ENCODE results near the gene ADGRE3.

ADGRE3 gene

GRCh38 chr19:14654786-14655560 lies 19.7 kb downstream of the ADGRE3 start:
- no peaks in the 10 kb centered on the region for H3K79me2 ChIP-seq (ENCODE audit: insufficient read depth, low read length)
- H3K4me2 ChIP-seq (ENCODE audit: low read depth, low read length, poor library complexity, severe bottlenecking) = no peak overlapping the region
- no peak overlapping the region for H3K4me3 ChIP-seq (ENCODE audit: low read length, poor library complexity, severe bottlenecking)
- H3K27me3 ChIP-seq (ENCODE audit: insufficient read depth, low read length, poor library complexity, severe bottlenecking) = no peaks in the 10 kb centered on the region
- H3K9me3 ChIP-seq (ENCODE audit: insufficient read depth, low read depth, low read length) = no peaks in the 10 kb centered on the region
- H3K36me3 ChIP-seq (ENCODE audit: insufficient read depth, low read length) = no peaks in the 10 kb centered on the region
- H3K9me2 ChIP-seq (replicated peaks; ENCODE audit: low read depth, low read length) = no peaks in the 10 kb centered on the region
- H2AFZ ChIP-seq (ENCODE audit: low read length) = no peak overlapping the region
- H4K20me1 ChIP-seq (ENCODE audit: insufficient read depth, low read length, poor library complexity, severe bottlenecking) = no peaks in the 10 kb centered on the region
- H3F3A ChIP-seq (ENCODE audit: low read depth) = no peaks in the 10 kb centered on the region
- no peak for TF ChIP-seq CTCF (conservative IDR thresholded peaks at IDR 0.05; ENCODE audit: low read length)
- TF ChIP-seq EZH2phosphoT487 (IDR thresholded peaks at IDR 0.05; ENCODE audit: borderline replicate concordance) = no peak
- H3K9ac ChIP-seq (ENCODE audit: low read depth, low read length, poor library complexity, severe bottlenecking) = no peak overlapping the region
- no peaks in the 10 kb centered on the region for H3K4me1 ChIP-seq (ENCODE audit: insufficient read depth, low read length, poor library complexity, severe bottlenecking)

GRCh38 chr19:14650161-14650560 lies 24.5 kb downstream of the ADGRE3 start:
- H3K27me3 ChIP-seq (ENCODE audit: insufficient read depth, low read length, poor library complexity, severe bottlenecking) = no peaks in the 10 kb centered on the region
- no peaks in the 10 kb centered on the region for H3K79me2 ChIP-seq (ENCODE audit: insufficient read depth, low read length)
- H3K4me2 ChIP-seq (ENCODE audit: low read depth, low read length, poor library complexity, severe bottlenecking) = no peak overlapping the region
- no peak overlapping the region for H3K4me3 ChIP-seq (ENCODE audit: low read length, poor library complexity, severe bottlenecking)
- H2AFZ ChIP-seq (ENCODE audit: low read length) = no peak overlapping the region
- no peaks in the 10 kb centered on the region for H3K9me3 ChIP-seq (ENCODE audit: insufficient read depth, low read depth, low read length)
- H3K9me2 ChIP-seq (replicated peaks; ENCODE audit: low read depth, low read length) = no peaks in the 10 kb centered on the region
- H3K9ac ChIP-seq (ENCODE audit: low read depth, low read length, poor library complexity, severe bottlenecking) = no peak overlapping the region
- no peaks in the 10 kb centered on the region for H3K36me3 ChIP-seq (ENCODE audit: insufficient read depth, low read length)
- H3K4me1 ChIP-seq (ENCODE audit: insufficient read depth, low read length, poor library complexity, severe bottlenecking) = no peaks in the 10 kb centered on the region
- H4K20me1 ChIP-seq (ENCODE audit: insufficient read depth, low read length, poor library complexity, severe bottlenecking) = no peaks in the 10 kb centered on the region
- no peaks in the 10 kb centered on the region for H3F3A ChIP-seq (ENCODE audit: low read depth)
- no peak for TF ChIP-seq EZH2phosphoT487 (IDR thresholded peaks at IDR 0.05; ENCODE audit: borderline replicate concordance)
- no peak for TF ChIP-seq CTCF (conservative IDR thresholded peaks at IDR 0.05; ENCODE audit: low read length)

GRCh38 chr19:14649020-14649419 lies 25.6 kb downstream of the ADGRE3 start:
- Histone ChIP-seq H4K20me1 (ENCODE audit: insufficient read depth, low read length, poor library complexity, severe bottlenecking) (no peaks in the 10 kb centered on the region), H3K9ac (ENCODE audit: low read depth, low read length, poor library complexity, severe bottlenecking) (no peak overlapping the region), H3K36me3 (ENCODE audit: insufficient read depth, low read length) (no peaks in the 10 kb centered on the region), H3K9me2 (replicated peaks; ENCODE audit: low read depth, low read length) (no peaks in the 10 kb centered on the region), H3F3A (ENCODE audit: low read depth) (no peaks in the 10 kb centered on the region), H2AFZ (ENCODE audit: low read length) (no peak overlapping the region), H3K4me1 (ENCODE audit: insufficient read depth, low read length, poor library complexity, severe bottlenecking) (no peaks in the 10 kb centered on the region), H3K27me3 (ENCODE audit: insufficient read depth, low read length, poor library complexity, severe bottlenecking) (no peaks in the 10 kb centered on the region), H3K4me2 (ENCODE audit: low read depth, low read length, poor library complexity, severe bottlenecking) (no peak overlapping the region), H3K4me3 (ENCODE audit: low read length, poor library complexity, severe bottlenecking) (no peak overlapping the region), H3K9me3 (ENCODE audit: insufficient read depth, low read depth, low read length) (no peaks in the 10 kb centered on the region), H3K79me2 (ENCODE audit: insufficient read depth, low read length) (no peaks in the 10 kb centered on the region)
- no peak for TF ChIP-seq CTCF (conservative IDR thresholded peaks at IDR 0.05; ENCODE audit: low read length)
- no peak for TF ChIP-seq EZH2phosphoT487 (IDR thresholded peaks at IDR 0.05; ENCODE audit: borderline replicate concordance)

Measured in Loucy (cell line).